ENCODE results near the gene ZNF132. TPM values are rescaled to one million over a fixed set of nuclear protein-coding genes. Genes with fewer than 3 reads are reported as not detected.
A peak's percentile ranks its signal among the peaks of the same experiment; 100 is the strongest.

The ZNF132 gene
- total and polyA plus RNA-seq, 2 experiments from 2014 or later, result 2.2 to 5.2 TPM

GRCh38 chr19:58476498-58477015, 36.6 kb upstream of the ZNF132 start:
- peaks cover 4% of the 10 kb centered on the region; the same call in 1 of the 2 replicates for H3K4me1 ChIP-seq (ENCODE audit: insufficient read depth)
- H3K4me1 Mint-ChIP-seq, result peaks cover 10% of the 10 kb centered on the region
- no peaks in the 10 kb centered on the region for H3K27me3 ChIP-seq (ENCODE audit: insufficient read depth)
- H3K4me3 ChIP-seq, result peak overlapping the region; percentile 82
- H3K9me2 ChIP-seq (ENCODE audit: insufficient read depth), result no peaks in the 10 kb centered on the region
- H3K36me3 ChIP-seq (ENCODE audit: insufficient read depth), result no peaks in the 10 kb centered on the region
- ATAC-seq (peak; percentile 2), DNase-seq (ENCODE audit: low spot score) (no peak)
- peak overlapping the region; percentile 96; the same call in 1 of the 2 replicates for H3K27ac ChIP-seq (ENCODE audit: low read depth)
- peaks cover 25% of the 10 kb centered on the region for H3K27me3 Mint-ChIP-seq (ENCODE audit: insufficient read depth, low read depth, poor library complexity)
- peaks cover 13% of the 10 kb centered on the region for H3F3A ChIP-seq (replicated peaks; ENCODE audit: low read depth)
- H3K27ac Mint-ChIP-seq, result peak overlapping the region; percentile 85
- TF ChIP-seq ZNF114 (CRISPR knock-in tag; IDR thresholded peaks at IDR 0.05), result no peak
- no peak for TF ChIP-seq EZH2 (IDR thresholded peaks at IDR 0.05; ENCODE audit: low read depth, unreplicated experiment)
- peak overlapping the region; percentile 93 for H3K4me3 Mint-ChIP-seq
- H4K20me1 ChIP-seq (replicated peaks; ENCODE audit: insufficient read depth), result no peaks in the 10 kb centered on the region
- H2AFZ ChIP-seq, result peak overlapping the region; percentile 76
- no peaks in the 10 kb centered on the region; the same call in 2 of the 3 replicates for H3K9me3 Mint-ChIP-seq
- peak overlapping the region; percentile 94 for H3K4me2 ChIP-seq
- peaks cover 9% of the 10 kb centered on the region for H3K36me3 Mint-ChIP-seq (ENCODE audit: low read depth)
- H3K79me2 ChIP-seq (replicated peaks; ENCODE audit: insufficient read depth), result no peaks in the 10 kb centered on the region

DNA sequence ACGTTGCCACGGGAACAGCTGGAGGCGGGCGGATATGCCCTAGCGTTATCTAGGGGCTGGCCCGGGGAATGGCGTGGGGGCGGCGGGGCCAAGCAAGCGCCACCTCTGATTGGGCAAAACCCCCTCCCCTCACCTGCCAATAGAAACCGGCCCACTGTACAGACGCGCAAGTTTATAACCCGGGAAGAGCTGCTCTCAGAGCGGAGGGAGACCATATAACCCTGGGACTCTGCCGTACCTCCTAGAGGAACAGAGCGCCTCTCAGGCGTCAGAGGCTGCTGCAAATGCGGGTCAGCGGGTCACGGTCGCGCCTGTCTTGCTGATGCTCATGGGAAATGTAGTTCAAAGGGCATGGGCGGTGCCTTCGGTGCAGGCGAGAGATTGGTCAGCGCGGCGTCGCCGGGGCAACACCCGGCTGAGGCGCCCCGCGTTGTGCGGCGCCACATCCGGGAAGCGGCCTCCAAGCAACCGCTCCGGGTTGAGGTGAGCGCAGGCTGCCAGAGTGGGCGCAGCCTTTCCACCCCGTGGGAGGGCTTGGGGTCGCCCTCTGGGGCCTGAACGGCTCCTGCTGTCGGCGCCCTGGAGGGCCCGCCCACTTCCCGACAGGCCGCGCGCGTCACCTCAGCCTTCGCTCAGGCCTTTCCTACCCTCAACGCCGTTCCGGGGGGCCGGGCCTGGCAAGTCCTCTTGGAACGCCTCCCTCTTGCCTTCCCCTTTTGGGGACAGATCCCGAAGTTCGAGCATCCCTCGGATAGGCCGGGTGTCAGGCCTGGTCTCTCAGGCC, 36.0 kb upstream of the ZNF132 start, which contains the start of gene ZNF446:
Gene ZNF446 (plus strand): TSS at position 639 of the 784 bp plus-strand sequence. CDS start 867 bp downstream, outside the sequence.
- Histone ChIP-seq H3K4me2 (peak within 1 kb of the TSS; percentile 94), H3K36me3 (ENCODE audit: insufficient read depth) (no peaks in the 10 kb centered on the region)

More for the DNA sequence above, 36.0 kb upstream of the ZNF132 start, which contains the start of gene ZNF446:
- no peaks in the 10 kb centered on the region for H3K9me2 ChIP-seq (ENCODE audit: insufficient read depth)
- DNase-seq (ENCODE audit: low spot score), result peak; percentile 98
- H3K4me3 Mint-ChIP-seq, result peak within 1 kb of the TSS; percentile 93
- peak; percentile 90 for ATAC-seq
- H3K9me3 Mint-ChIP-seq, result no peaks in the 10 kb centered on the region; the same call in 2 of the 3 replicates
- H3K27me3 ChIP-seq (ENCODE audit: insufficient read depth), result no peaks in the 10 kb centered on the region
- peaks cover 13% of the 10 kb centered on the region for H3F3A ChIP-seq (replicated peaks; ENCODE audit: low read depth)
- H3K36me3 Mint-ChIP-seq (ENCODE audit: low read depth), result peaks cover 10% of the 10 kb centered on the region
- peak within 1 kb of the TSS; percentile 82 for H3K4me3 ChIP-seq
- H3K27ac ChIP-seq (ENCODE audit: low read depth), result peak within 1 kb of the TSS; percentile 96; the same call in 1 of the 2 replicates
- no peaks in the 10 kb centered on the region for H3K79me2 ChIP-seq (replicated peaks; ENCODE audit: insufficient read depth)
- H3K27ac Mint-ChIP-seq, result peak within 1 kb of the TSS; percentile 99
- H2AFZ ChIP-seq, result peak within 1 kb of the TSS; percentile 96
- peaks cover 10% of the 10 kb centered on the region for H3K4me1 Mint-ChIP-seq
- no peaks in the 10 kb centered on the region for H4K20me1 ChIP-seq (replicated peaks; ENCODE audit: insufficient read depth)
- TF ChIP-seq ETS1 (IDR thresholded peaks at IDR 0.05) (peak; percentile 89), CREB1 (CRISPR knock-in tag; IDR thresholded peaks at IDR 0.05; ENCODE audit: low read depth) (peak; percentile 79), STAT1 (IDR thresholded peaks at IDR 0.05; ENCODE audit: unreplicated experiment) (no peak), ZNF114 (CRISPR knock-in tag; IDR thresholded peaks at IDR 0.05) (no peak), POLR2AphosphoS5 (IDR thresholded peaks at IDR 0.05; ENCODE audit: low read depth) (peak; percentile 56)
- H3K4me1 ChIP-seq (ENCODE audit: insufficient read depth), result peaks cover 4% of the 10 kb centered on the region; the same call in 1 of the 2 replicates
- H3K27me3 Mint-ChIP-seq (ENCODE audit: insufficient read depth, low read depth, poor library complexity), result peaks cover 25% of the 10 kb centered on the region
